Fibroblast of lung (primary cell): ENCODE results near the gene TMEM258.

Experiments used
- CTCF ChIP-seq, 2 donors: IDR thresholded peaks in 1 of 2; conservative IDR thresholded peaks in 1 of 2; 1 replicate in 1 of 2; 2 replicates in 1 of 2; pipeline ENCODE4 v1.5.1; 2011 to 2012; ENCODE audit warnings: low read length in 2 of 2, control low read depth in 1 of 2, inconsistent platforms in 1 of 2, low read depth in 1 of 2, mild to moderate bottlenecking in 1 of 2
- EZH2 ChIP-seq: IDR thresholded peaks from 2 replicates; pipeline ENCODE4 v1.5.1; 2012; ENCODE audit warnings: low read length, control low read depth, mild to moderate bottlenecking; ENCODE audit errors: missing control alignments

DNA sequence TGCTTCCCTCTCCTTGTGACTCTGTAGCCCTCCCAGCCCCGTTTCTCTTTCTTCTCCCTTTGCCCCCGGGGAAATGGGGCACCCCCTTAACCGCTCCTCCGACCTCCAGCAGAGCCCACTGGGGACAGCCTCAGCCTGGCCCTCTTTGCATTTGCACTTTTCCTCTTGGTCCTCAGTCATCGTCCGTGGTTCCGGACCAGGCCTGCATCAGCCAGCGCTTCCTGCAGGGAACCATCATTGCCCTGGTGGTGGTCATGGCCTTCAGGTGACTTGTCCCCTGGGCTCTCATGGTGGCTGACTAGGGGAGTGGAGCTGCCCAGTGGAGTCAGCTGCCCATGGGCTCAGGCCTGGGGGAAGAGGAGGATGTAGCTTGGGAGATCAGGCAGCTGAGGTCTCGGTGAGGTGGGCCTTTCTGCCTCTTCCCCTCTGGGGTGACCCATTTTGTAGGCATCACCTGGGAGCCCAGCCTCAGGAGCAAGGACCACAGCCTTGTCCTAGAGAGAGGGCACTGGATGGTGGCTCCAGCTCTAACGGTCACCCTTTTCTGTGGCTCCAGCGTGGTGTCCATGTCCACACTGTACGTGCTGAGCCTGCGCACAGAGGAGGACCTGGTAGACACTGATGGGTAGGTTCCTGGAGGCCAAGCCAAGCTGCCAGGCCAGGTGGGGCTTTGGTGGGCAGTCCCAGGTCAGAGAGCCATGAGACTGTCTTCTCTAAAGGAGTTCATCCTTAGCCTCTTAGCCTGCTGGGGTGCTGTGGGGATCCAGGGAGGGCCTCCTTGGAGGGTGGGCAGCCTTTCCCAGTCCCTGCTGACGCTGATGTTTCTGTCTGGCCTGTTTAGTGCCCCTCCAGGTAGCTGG is 12.5 kb downstream of the TMEM258 start:
- TF ChIP-seq CTCF (conservative IDR thresholded peaks at IDR 0.05 in 1 of 2, IDR thresholded peaks at IDR 0.05 in 1 of 2; ENCODE audit: low read depth in 1 of 2, low read length in 2 of 2) (no peak), EZH2 (no peak)
